Measurements from ENCODE around the gene ZNF688.

Gene ZNF688

DNA sequence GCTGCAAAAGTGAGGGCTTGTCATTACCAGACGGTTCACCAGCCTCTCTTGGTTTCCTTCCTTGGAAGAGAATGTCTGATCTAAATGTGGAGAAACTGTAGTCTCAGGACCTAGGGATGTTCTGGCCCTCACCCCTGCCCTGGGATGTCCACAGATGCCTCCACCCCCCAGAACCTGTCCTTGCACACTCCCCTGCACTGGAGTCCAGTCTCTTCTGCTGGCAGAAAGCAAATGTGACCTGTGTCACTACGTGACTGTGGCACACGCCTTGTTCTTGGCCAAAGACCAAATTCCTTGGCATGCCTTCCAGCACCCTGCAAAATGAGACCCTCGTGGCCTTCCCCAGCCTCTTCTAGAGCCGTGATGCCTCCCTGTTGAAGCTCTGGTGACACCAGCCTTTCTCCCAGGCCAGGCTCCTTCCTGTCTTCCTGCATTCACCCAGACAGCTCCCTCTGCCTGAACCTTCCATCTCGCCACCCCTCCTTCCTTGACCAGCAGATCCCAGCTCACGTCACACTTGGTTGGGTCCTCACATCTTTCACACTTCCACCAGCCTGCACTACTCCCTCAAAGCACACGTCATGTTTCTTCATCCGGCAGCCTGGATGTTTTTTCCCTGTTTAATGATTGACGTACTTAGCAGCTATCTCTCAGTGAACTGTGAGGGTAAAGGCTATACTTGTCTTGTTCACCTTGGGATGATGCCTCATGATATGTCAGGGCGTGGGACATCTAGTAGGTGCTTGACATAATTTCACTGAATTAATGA lies 49.5 kb downstream of the ZNF688 start:
- in situ Hi-C loops (cut with HindIII; ENCODE audit: low sequenced_read_pairs), result no loop called here

DNA sequence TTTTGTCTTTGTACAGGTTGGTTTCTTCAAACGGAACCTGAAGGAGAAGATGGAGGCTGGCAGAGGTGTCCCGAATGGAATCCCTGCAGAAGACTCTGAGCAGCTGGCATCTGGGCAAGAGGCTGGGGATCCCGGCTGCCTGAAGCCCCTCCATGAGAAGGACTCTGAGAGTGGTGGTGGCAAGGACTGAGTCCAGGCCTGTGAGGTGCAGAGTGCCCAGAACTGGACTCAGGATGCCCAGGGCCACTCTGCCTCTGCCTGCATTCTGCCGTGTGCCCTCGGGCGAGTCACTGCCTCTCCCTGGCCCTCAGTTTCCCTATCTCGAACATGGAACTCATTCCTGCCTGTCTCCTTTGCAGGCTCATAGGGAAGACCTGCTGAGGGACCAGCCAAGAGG lies 50.0 kb downstream of the ZNF688 start:
- in situ Hi-C loops (cut with HindIII; ENCODE audit: low sequenced_read_pairs), result no loop called here

Data from DLD1 (cell line).